HTR-8/SVneo (cell line): ENCODE results near the gene CTBP2.

Experiments used
- DNase-seq: peaks from one replicate; pipeline ENCODE4 v3.0.0; 2011; ENCODE audit warnings: low spot score, mixed read lengths; ENCODE audit not compliant: insufficient read length
- FAIRE-seq: peaks from 2 replicates; lab custom pipeline; 2011; peaks lifted over from hg19 to GRCh38; lab: Jason Lieb, UNC

CTBP2 gene

DNA sequence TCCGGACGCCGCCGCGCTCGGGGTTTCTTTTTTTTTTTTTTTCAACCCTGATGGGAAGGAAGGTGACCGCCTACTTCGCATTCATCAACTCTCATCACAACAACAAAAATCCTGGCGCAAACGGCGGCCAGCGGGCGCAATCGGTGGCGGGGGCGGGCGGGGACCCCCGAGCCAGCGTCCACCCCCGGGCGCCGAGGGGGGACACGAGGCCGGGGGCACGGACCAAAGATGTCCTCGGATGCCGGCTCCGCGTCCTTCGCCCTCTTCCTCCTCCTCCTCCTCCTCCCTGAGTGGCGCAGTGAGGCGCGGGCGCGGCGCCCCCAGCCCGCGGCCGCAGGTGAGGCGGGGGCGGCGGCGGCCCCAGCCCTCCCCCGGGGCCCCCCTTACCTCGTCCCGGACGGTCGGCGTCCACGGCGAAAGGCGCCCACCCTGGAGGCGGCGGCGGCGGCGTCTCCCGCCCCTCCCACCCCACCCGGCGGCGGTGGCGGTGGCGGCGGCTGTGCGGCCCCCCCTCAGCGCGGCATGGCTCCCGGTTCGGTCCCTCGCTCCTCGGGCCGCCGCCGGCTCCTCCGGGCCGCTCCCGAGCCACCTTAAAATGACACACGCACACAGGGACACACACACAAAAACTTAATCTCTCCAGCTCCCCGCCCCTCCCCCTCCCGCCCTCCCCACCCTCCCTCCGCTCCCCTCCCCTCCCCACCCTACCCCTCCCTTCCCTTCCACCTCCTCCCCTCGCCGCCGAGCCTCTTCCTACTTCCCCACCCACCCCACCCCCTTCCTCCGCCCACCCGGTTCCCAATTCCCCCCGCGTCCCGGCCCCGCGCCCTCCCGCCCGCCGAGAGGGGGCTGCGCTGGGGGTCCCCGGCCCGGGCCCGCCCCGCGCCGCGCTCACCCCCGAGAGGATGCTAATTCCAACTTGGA is at the start of gene CTBP2:
Gene CTBP2 (minus strand): TSS at position 632 of the 924 bp plus-strand sequence.
- DNase-seq = no peak
- no peak for FAIRE-seq

DNA sequence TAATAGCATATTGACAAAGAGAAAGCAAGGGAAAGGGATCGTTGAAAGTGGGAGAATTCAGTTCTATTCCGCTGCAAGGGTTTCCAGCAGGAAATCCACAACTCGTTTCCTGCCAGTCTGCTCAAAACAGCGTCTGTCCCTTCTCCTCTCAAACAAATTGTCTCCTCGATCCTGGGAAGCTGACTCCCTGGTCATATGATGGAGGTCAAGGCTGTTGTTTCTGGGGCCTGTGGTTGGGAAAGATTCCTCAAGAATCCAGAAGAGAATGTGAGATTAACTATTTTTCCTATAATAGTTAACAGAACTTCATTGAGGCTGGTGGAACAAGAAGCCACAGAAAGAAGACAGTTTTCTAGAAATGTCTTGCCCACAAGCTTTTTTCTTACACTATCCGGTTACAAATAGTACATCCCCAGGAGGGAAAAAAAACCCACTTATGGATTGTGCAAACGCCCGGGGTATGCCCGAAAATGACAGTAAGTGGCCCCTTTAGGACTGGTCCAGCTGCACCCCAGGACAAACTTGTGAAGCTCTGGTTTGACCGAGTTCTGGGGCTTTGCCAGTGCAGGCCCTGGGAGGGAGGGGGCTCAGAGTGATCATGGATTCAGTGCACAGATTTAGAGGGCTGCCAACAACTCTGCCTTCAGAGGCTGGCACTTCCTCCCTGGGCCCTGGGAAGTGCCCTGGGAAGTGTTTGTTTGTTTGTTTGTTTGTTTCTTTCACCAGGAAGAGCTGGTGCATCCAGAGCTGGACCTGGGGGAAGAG is 49.4 kb upstream of the CTBP2 start:
- FAIRE-seq (no peak), DNase-seq (no peak)

DNA sequence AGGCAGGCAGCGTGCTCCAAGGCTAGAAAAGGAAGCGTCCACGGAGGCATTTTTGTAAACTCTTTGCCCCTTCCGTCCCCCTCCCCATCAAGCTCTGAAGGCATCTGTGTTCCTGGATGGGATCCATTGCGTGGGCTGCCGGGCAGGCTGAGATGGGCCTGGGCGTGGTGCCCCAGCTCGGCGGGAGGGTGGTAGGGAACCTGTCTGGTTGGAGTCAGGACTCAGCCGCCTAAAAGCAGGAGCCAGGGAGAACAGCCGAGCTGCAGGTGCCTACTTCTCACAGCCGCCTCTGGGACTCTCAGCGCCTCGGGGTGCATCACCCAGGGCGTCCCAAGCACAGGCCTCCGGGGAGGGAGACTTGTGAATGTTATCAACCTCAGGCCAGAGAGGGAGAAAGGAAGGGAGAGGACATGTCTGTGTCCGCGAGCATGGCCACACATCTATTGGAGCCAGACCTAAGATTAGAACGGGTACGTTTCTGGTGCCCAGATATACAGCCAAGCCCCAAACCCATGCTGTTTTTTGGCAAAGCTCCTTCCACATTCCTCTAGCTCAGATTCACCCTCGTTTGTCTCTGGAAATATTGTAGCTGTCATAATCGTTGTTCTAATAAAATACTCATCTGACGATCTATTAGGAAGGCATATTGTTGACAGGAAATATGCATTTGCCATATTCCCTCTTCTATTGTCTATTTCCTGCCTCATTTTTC is 48.6 kb upstream of the CTBP2 start:
- no peak for FAIRE-seq
- DNase-seq = no peak

DNA sequence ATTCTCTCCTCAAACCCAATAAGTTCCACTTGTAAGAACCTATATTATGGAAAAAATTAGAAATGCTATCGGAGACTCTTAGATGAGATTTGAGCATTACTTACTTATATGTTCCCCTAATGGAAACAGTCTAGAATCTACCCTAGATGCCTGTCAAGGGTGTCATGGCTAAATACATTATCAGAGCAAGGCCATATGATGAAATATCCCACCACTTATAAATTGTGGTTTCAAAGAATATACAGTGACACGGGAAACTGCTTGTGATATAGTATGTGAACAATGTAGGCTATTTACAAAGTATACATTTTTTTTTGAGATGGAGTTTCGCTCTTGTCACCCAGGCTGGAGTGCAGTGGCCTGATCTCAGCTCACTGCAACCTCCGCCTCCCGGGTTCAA is 46.3 kb upstream of the CTBP2 start:
- no peak for DNase-seq
- no peak for FAIRE-seq

DNA sequence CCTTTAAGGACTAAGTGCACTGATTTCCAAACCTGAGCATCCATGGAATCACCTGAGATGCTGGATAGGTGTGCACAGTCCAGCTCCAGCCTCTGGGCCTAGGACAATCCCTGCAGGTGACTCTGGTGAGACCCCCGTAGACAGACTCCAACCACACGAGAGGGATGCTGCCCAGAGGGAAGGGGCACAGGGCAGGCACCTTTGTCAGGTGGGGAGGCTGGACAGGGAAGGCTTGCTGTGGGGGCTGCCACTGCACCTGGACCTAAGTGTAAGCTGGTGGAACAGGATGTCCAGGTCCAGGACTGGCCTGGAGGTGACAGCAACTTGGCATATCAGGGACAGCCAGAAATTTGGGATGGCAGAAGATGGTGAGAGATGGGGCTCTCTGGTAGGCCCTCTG is 45.1 kb upstream of the CTBP2 start:
- FAIRE-seq (no peak), DNase-seq (no peak)

DNA sequence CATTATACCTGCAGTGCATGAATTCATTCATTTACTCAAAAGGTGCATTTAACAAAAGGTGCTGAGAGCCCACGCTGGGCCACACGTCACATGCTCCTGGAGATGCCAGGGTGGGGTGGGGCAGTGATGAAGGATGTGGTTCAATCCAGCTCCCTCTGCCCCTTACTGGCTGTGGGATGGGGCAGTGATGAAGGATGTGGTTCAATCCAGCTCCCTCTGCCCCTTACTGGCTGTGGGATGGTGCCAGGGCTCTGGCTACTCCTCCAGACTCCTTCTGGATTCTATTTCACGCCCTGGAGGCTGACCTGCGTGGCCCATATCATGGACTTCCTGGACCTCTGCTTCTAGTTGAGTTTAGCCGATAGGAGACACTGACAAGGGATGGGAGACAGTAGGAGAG is 44.0 kb upstream of the CTBP2 start:
- FAIRE-seq (no peak), DNase-seq (no peak)

DNA sequence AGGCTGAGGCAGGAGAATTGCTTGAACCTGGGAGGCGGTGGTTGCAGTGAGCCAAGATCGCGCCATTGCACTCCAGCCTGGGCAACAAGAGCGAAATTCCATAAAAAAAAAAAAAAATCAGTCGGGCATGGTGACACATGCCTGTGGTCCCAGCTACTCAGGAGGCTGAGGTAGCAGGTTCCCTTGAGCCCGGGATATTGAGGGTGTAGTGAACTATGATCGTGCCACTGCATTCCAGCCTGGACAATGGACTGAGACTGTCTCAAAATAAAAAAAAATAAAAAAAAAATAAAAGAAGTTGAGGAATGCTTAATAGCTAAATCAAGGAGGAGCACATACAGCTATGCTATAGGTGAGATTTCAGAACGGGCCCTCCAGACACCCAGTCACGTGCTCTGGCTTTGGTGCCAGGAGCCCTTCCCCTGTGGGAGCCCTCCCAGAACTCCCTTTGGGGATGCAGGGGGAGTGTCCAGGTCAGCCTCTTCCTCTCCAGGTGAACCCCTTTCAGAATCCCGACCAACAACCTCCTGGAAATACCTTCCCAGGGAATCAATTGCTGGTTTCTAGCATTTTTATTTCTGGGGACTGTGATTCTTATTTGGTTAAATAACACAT is 42.9 kb upstream of the CTBP2 start:
- DNase-seq = no peak
- no peak for FAIRE-seq

DNA sequence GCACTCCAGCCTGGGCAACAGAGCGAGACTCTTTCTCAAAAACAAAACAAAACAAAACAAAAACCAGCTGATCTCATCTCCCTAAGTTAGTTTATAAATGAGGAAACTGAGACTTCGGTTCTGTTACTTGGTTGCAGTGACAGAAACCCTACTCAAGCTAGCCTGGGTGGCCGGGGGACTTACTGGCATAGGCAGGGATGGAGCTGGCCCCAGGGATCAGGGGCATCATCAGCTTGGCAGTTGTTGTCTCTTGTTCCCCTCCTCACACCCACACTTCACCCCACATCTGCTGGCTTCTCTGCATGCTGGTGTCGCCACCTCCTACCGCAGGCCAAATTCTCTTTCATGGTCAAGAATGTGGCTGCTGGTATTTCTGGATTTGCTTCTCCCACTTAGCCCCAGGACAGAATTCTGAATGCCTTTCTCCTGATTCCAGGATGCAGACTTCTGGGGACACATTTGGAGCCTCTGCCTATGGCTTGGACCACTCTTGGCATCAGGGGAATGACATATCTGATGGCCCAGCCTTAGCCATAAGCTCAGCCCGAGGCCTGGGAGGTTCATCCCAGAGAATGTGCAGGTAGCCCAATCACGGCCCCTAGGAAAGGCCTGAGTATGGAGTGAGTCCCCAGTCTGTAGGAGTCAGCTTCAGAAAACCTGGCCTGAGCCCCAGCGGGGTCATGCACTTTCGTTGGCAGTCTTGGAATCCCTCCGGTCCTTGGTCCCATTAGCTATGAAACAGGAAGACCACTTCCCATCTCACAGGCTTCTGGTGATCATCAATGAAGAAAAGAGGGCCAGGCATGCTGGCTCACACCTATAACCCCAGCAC is 41.6 kb upstream of the CTBP2 start:
- DNase-seq (no peak), FAIRE-seq (no peak)

DNA sequence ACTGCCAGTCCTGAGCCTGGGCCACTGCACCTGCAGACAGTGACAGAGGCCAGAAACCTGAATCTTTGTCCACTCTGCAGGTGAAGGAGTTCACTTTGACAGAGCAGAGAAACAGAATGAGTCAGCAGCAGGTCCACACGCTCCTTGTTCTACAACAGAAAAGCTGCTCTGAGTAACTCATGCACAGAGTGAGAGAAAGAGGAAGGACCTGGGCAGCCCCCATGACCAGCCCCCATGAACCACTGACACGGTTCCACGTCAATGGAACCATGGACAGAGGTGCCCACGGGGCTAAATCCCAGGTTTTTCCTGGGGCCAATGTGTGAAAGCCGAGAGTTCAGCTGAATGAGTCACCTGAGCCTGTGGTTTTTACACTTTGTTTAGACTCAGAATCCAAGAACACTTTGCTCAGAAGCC is 40.8 kb upstream of the CTBP2 start:
- no peak for FAIRE-seq
- peak; percentile 23 for DNase-seq

DNA sequence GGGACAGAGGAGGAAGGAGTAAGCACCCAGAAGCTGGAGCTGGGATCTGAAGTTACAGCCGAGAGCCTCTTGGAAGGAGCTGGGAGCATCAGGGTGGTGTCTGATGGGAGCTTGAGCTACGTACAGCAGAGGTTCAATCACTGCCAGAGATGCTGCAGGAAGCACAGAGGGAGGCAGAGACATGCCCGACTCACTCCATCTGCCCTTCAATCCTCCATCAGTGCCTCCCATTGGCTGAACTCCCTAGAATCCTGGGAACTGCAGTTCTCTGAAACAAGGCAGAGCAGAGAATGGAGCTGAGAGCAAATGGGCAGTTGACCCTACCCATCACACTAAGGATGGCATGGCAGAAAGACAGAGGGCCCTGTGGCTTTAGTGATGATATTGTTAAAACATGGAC is 40.0 kb upstream of the CTBP2 start:
- DNase-seq = no peak
- no peak for FAIRE-seq

DNA sequence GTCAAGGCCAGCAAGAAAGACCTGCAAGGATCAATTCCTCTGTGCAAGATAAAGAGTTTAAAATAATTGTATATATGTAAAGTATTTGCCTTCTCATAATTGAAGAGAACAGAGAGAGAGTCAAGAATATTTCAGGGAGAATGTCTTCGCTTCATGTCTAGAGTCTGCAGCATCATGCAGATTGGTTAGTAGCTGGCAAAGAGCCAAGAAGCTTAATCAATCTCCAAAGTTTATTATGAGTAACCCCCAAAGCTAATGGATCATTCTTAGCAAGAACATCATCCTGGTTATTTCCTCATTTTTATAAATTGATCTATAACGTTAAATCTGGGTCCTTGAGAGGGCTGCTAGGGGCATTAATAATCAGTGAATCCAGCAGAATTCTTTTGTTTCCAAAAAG is 38.9 kb upstream of the CTBP2 start:
- no peak for FAIRE-seq

DNA sequence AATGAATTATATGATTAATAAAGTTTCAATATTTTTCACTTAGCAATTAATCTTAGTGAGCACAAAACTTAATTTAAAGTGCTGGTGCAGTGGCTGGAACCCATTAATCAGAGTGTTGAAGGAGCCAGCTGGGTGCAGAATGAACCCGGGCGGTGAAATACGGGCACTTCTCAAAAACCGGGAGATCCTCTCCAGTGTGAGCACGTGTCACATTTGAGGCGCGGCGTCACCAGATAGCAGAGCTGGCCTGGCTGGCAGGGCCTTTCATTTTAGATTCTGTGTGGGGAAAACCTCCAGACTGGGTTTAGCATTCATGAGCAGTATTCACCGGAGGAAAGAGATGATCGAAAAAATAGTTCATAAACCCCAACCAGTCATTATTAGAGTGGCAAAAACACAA is 34.5 kb upstream of the CTBP2 start:
- DNase-seq (no peak), FAIRE-seq (no peak)

More for the DNA sequence above, 38.9 kb upstream of the CTBP2 start:
- DNase-seq = no peak

DNA sequence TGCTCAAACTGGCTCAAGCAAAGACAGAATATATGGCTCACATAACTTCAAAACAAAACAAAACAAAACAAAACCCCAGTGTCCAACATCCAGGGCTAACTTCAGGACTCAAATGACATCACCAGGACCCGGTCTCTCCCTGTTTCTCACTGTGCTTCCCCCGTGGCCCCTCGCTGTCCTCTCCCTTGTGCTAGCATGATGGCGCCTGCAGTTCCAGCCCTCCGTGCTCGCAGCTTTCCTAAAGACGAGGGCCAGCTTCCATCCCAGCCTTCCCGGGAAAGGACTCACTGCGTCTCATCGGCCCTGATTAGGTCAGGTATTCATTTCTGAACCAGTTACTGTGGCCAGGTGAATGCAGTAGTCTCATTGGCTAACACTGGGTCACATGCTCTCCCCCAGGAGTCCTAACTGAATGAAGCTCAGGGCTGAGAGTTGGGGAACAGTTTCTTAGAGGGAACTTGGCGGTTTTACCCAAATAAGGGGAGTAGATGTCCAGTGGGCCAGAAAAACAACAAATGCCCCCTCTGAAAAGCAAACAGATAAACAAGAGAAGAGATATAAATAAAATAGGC is 33.0 kb upstream of the CTBP2 start:
- FAIRE-seq (no peak), DNase-seq (no peak)

DNA sequence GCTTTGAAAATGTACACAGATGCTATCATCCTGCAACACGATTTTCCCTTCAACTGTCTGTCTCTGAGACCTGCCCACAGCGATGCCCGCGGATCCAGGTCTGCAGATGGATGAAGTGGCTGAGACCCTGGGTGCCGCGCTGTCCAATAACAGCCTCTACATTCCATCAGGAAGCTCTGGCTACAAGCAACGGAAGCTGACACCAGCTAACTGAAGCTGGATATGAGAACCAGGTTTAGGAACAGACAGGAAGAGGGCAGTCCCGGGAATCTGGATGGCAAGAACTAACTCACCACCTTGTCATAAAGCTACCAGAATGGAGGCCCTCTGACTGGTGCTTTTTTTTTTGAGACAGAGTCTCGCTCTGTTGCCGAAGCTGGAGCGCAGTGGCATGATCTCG is 32.3 kb upstream of the CTBP2 start:
- FAIRE-seq = no peak
- no peak for DNase-seq

DNA sequence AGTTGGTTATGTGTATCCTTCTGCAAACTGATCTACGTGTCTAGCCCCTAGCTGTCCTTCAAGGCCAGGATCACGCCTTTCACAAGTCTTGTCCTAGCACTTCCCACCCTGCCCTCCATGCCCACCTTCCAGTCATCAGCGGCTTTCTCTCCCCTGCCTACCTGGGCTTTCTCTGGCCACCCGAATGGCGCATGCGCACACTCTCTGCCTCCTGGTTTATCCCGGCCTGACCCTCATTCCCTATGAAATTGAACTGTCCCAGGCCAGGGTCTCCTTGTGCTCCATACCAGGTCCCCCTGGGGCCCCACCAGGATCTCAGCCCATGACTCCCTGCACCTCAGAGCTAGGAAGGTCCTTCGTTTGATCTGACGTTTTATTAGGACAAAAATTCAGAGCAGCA is 31.6 kb upstream of the CTBP2 start:
- no peak for DNase-seq
- no peak for FAIRE-seq

DNA sequence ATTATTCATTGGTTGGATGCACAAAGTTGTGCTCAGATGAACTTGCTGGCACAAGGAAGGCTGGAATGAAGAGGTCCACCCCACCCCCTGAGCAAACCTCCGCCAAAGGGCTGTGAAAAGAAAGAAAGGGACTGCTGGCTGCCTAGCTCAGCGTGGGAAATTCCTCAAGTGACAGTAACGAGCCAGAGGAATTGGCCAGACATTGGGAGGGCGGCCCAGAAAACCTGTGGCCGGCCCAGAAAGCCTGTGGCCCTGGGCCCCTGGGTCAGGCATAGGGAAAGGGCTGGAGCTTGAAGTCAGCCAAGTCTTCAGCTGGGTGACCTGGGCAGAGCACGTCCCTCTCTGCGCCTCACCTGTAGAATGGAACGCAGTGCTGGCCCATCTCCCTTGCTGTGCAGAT is 30.6 kb upstream of the CTBP2 start:
- no peak for FAIRE-seq
- no peak for DNase-seq

DNA sequence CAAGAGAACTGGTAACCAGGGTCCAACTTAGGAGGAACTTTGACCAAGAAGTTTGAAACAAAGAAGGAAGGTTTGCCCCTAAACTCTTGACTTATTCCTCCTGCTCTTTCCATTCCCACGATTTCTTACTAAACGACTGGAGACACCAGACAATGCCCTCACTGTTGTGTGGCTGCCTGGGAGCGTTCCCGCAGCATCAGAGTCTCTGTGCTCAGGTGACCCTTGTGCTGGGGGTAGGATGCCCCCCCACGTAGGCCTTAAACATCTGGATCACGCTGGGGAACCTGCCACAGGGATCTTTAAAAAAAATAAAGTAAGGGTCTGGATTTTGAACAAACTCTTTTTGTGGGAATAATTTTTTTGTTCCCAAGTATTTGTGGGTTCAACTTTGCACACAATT is 30.1 kb upstream of the CTBP2 start:
- DNase-seq (no peak), FAIRE-seq (no peak)

DNA sequence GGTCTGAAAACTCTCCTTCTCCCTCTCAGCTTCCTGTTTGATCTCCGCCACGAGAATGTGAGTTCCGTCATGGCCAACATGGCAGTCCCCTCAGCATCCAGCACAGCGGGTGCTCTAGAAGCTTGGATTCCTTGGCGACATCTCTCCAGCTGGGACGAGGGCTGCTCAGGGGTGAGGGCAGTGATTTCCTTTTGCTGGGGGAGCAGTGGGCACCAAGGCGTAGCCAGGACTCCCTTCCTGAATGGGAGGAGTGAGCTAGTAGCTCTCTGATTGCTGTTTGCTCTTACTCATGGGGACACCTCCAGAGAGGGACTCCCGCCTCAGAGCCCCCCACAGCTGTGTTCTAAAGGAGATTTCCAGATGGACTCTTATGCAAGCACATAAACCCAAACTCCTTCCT is 28.8 kb upstream of the CTBP2 start:
- DNase-seq (no peak), FAIRE-seq (no peak)
